GM08714 (cell line): ENCODE measurements around the gene RBPMS2.
A peak's percentile ranks its signal among the peaks of the same experiment; 100 is the strongest.

Experiments used
- H3K4me3 ChIP-seq: fragments of 200-500 bp; sonication (Bioruptor generic); 2 replicates; pipeline ENCODE4 v1.5.1; 2014; ENCODE audit warnings: mild to moderate bottlenecking, low read length, inconsistent platforms
- ZNF274 ChIP-seq: IDR thresholded peaks from 2 replicates; pipeline ENCODE4 v1.6.1; 2012; ENCODE audit warnings: mild to moderate bottlenecking, low read depth, low read length

RBPMS2 gene

DNA sequence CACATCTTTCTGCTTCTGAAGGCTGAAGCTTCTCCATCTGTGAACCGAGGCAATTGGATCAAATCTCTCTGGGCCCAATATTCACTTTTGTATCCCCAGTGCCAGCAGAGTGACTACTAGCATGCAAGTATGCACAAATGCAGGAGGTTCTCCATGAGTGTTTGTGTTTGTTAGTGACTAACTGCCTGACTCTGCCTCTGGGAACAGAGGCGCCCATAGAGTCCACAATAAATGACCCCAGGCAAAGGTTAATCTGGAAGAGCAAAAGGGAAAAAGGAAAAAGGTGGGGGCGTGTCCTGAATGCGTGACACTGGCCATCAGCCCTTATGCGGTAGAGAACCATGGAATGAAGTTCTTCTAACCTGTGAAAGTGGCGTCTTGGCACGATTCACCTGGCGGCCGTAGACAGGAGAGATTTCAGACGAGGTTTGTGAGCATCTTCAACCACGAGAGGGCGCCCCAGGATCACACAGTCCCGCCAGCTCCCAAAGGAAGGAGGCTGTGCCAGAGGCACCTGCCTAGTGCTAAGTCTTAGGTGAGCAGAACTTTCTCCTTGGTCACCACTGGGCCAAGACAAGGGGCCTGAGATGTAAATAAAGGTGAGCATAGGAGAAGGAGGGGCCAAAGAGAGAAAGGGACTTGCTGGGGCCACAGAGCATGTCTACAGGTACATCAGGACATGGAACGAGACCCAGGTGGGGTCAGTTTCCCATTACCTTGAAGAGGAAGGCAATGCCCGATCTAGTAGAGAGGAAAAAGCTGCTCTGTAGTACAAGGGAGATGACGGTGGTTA, 44.2 kb downstream of the RBPMS2 start:
- no peak overlapping the region for H3K4me3 ChIP-seq
- no peak for TF ChIP-seq ZNF274

DNA sequence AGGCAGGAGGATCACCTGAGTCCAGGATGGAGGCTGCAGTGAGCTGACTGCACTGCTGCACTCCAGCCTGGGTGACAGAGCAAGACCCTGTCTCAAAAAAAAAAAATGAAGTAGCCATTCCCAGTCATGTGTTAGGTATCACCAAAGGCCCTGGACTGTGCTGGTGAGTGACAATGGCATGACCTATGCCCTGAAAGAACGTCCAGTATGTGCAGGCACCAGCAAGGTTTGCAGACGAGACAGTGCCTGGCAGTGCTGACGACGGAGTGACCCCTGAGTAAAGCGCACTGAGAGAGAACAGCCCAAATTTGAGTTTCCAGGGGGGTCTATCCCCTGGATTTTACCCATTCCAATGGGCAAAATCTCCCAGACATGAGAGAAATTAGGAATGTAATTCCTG, 45.2 kb downstream of the RBPMS2 start:
- H3K4me3 ChIP-seq, result no peak overlapping the region
- TF ChIP-seq ZNF274, result no peak

DNA sequence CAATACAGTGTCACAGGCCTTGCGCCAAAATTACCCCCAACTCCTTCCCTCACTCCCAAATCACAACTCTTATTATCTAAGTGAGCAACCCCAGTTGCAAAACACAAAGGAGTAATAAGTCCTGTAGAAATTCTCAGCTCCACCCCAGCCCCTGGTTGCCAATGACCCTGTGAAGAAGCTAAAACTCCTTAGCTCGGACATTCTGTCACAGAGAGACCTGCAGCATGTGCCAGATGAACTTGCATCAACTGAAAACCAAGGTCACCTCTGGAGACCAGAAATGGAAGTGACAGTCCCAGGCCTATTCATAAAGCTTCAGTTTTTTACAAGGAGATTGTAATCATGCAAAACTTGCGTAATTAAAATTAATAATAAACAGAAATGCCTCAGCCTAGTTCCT, 55.2 kb downstream of the RBPMS2 start:
- TF ChIP-seq ZNF274, result no peak
- H3K4me3 ChIP-seq, result no peak overlapping the region

DNA sequence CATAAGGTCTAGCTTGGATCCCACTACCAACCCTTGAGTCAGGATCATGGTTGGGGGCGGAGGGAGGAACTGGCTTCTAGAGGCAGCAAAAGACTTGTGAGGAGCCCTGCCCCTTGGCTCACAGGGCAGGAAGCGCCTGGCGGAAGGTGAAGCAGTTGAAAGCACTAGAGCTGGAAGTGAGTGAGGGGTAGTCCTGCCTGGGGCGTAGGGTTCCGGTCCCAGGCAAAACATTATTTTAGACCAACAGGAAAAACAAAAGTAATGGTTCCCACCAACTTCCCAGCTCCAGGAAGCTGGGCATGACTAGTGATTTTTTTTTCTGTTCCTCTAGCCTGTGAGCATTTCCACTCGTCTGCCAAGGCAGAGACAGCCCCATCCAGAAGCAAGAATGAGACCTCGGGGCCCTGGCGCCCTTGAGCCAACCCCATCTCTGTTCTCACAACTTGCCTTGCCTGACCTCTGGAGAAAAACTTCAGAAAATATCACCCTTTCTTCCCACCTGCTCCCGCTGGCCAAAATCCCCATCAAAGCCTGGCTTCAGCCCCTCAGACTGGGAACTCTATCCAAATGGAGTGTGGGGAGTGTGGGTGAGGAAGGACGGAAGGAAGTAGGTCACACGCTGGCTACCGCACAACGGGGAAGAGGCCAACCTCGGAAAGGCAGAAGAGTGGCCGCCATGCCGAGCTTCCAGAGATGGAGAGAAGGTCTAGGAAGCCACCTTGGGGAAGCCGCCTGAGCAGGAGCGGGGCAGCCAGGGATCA, 57.5 kb downstream of the RBPMS2 start:
- TF ChIP-seq ZNF274, result no peak

DNA sequence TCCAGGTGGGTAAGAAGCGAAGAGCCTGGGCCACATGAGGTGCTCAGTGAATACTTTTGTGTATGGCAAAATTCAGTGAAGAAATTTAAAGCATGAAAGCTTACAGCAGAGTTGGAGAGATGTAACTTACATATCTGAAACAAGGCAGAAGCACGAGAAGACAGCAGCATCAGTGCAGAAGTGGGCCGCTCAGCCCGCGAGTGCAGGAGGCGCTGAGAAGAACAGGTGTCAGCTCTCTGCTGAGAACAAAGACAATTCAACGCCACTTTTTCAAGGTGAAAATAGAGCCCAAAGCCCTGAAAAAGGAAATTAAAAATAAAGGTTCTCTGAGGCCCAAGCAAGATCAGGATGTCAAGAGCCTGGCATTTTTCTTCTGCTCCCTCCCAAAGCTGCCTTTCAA, 58.3 kb downstream of the RBPMS2 start:
- H3K4me3 ChIP-seq, result no peak overlapping the region
- TF ChIP-seq ZNF274, result no peak

More for the DNA sequence above, 57.5 kb downstream of the RBPMS2 start:
- no peak overlapping the region for H3K4me3 ChIP-seq

DNA sequence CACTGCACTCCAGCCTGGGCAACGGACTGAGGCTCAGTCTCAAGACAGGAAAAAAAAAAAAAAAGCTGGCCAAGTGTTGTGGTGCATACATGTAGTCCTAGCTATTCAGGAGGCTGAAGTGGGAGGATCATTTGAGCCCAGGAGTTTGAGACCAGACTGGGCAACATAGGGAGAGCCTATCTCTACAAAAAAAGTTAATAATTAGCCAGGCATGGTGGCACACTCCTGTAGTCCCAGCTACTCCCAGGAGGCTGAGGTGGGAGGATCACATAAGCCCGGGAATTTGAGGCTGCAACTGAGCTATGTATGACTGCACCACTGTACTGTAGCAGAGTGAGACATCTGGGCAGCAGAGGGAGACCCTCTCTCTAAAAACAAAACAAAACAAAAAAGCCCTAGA, 58.9 kb downstream of the RBPMS2 start:
- H3K4me3 ChIP-seq, result no peak overlapping the region
- no peak for TF ChIP-seq ZNF274

DNA sequence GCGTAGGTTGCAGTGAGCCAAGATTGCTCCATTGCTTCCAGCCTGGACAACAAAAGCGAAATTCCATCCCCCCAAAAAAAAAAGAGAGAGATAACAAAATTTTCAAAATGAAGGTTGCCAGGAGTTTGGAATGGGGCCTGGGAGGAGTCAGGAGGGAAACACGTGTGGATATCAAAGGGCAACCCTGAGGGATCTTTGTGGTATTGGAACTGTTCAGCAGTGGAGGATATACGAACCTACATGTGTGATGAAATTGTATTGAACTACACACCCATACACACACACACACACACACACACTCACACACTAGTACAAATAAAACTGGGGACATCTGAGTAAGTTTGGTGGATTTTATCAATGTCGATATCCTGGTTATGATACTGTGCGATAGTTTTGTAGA, 61.8 kb downstream of the RBPMS2 start:
- no peak overlapping the region for H3K4me3 ChIP-seq
- TF ChIP-seq ZNF274, result no peak

DNA sequence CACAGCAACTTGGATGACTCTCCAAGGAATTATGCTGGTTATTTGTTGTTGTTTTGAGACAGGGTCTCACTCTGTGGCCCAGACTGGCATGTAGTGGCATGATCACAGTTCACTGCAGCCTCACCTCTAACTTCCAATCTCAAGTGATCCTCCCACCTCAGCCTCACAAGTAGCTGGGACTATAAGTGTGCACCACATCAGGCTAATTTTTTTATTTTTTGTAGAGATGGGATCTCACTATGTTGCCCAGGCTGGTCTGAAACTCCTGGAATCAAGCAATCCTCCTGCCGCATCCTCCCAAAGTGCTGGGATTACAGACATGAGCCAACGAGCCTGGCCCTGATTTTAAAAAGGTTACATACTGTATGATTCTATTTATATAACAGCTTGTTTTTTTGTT, 63.0 kb downstream of the RBPMS2 start:
- no peak for TF ChIP-seq ZNF274
- H3K4me3 ChIP-seq, result no peak overlapping the region

DNA sequence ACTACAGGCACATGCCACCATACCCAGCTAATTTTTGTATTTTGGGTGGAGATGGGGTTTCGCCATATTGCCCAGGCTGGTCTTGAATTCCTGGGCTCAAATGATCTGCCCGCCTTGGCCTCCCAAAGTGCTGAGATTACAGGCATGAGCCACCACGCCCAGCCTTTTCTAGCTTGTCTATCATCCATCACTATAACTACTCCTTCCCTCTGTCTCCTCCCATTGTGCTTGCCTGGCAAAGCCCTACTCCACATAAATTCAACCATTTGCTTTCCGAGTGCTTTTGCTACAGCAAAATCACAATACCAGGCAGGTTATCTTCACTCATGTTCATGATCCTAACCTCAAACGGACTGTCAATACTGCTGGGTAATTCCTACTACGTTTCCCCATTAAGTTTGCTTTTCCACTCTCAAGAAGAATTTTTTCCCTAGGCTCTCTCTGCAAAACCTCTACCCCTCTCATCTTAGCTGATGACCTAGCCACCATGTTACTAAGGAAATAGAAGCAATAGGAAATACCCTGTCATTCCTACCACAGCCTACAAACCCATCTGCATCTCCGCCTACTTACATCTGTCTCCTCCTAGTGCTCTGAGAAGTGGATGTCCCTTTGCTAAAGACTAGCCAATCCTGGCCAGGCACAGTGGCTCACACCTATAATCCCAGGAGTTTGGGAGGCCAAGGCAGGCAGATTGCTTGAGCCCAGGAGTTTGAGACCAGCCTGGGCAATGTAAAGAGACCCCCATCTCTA, 64.5 kb downstream of the RBPMS2 start:
- no peak for TF ChIP-seq ZNF274
- no peak overlapping the region for H3K4me3 ChIP-seq

DNA sequence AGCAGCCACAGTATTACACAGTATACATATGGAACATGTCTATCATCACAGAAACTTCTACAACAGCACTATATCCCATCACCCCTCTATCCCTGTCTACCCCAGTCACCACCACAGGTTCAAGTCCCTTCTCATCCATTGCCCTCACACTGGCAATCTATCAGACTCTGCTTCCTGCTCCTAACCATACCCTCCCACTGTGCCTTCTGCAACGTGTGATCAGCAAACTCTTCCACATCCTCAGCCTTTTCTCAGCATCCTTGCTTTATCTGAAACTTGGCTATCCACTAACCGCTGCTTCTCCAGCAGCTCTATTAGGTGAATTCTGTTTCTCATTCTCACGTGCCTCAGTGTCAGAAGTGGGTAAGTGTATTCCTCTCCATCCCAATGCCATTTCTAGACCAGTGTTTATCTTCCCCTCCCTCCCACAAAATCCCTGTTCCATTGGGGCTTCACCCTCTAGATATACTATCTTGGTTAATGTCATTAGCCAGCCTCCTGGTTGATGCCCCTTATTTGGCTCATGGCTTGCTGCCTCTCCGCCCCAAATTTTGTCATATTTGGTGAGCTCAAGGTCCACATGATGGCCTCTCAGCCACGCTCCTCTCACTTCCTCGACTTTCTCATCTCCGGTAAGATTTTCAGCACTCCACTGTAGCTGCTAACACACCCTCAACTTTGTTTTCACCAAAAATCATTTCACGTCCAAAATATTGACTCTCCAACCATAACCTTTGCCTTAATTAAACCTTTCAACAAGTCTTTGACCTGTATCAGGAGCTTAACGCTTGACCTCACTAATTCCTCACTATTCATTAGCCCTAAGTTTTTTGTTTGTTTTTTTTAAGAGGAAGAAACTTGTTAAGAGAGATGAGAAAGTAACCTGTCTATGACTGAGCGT, 69.1 kb downstream of the RBPMS2 start:
- TF ChIP-seq ZNF274, result no peak
- no peak overlapping the region for H3K4me3 ChIP-seq

DNA sequence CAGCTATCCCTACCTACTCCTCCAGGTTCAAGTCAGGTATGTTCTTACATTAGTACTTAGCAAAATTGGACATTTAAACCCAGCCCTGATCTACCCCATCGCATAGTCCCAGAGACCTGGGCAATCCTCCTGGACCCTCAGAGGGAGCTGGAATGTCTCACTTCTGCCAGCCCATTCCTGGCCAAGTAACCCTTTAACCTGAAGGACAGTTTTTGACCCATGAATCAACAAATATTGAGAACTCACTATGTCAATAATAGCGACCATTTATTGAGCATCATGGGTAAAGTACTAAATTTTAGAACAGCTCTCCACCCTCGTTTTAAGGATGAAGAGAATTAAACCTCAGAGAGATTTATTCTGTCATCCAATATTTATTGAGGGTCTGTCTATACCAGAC, 70.4 kb downstream of the RBPMS2 start:
- no peak overlapping the region for H3K4me3 ChIP-seq
- no peak for TF ChIP-seq ZNF274

DNA sequence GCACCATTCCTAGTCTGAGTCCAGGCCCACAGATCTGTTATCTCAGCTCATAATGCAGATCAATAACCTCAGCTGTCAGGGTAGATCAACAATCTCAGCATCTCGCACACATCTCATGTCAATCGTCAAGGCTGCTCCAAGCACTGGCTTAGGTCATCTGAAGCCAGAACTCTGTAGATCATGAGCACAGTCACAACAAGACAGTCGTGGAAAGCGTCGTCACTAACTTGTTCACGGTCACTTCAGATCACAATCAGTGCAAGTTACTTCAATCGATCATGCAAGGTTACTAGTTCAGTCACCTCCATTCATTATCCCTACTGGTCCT, 71.8 kb downstream of the RBPMS2 start:
- peak overlapping the region; percentile 73; the same call in 1 of the 2 replicates for H3K4me3 ChIP-seq
- no peak for TF ChIP-seq ZNF274

DNA sequence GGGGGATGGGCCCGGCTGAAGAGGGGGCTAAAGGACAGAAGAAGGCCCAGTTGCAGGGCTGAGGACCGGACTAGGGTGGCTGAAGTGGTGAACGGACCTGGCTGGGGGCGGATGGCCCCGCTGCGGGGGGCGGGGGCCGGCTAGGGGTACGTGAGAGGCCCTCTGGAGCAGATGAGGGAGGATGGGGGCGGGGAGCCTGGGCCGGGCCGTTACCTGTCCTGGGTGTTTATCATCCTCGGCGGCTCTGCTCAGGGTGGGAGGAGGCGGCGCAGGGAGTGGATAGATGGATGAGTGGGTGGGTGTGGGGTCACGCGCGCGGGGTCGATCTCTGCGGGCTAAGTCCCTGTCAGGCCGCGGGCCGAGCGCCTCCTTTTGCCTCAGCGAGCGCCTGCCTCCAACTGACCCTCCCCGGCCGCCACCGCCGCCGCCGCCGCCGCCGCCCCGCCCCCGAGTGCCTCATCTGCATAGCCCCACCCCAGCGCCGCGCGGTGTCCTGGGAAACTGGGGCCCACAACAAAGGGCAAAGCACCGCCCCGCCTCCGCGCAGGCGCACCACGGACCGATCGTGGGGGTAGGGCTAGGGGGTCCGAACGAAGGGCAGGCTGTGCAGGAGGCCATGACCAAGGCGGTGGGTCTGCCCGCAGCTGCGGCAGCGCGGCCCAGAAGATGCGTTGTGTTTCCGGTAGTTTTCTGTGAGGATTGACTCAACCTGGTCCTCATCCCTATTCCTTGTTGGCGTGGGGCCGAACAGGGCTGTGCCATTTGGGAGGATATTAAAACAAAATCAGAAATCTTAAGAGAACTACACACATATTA, 72.4 kb downstream of the RBPMS2 start:
- peak overlapping the region; percentile 97 for H3K4me3 ChIP-seq
- no peak for TF ChIP-seq ZNF274
